ENCODE results near the gene PABPC4L. TPM values are rescaled to one million over a fixed set of nuclear protein-coding genes. Genes with fewer than 3 reads are reported as not detected.

The PABPC4L gene
- total RNA-seq, 1 experiment from 2014 or later = 2.2 TPM

GRCh38 chr4:134178706-134179105 lies 22.9 kb downstream of the PABPC4L start:
- no peaks in the 10 kb centered on the region for H3K27me3 Mint-ChIP-seq (ENCODE audit: low read depth)
- no peak overlapping the region for H4K91ac ChIP-seq (ENCODE audit: insufficient read length, low read depth, low read length)
- H3T11ph ChIP-seq (ENCODE audit: low read length) = no peak overlapping the region
- no peak overlapping the region for H3K27ac ChIP-seq (ENCODE audit: insufficient read length, low read depth, low read length)
- H3K56ac ChIP-seq (ENCODE audit: insufficient read length, low read depth, low read length) = no peak overlapping the region
- H3K4me1 ChIP-seq (ENCODE audit: insufficient read depth, low read length) = peaks cover 3% of the 10 kb centered on the region
- peaks cover 15% of the 10 kb centered on the region in 2 experiments for H3K9me3 Mint-ChIP-seq
- DNase-seq = no peak
- no peak overlapping the region for H3K27ac Mint-ChIP-seq
- no peaks in the 10 kb centered on the region for H3K9me3 ChIP-seq (ENCODE audit: control insufficient read depth, low read depth, low read length)
- H2BK15ac ChIP-seq (ENCODE audit: low read depth, low read length) = no peak overlapping the region
- H3K14ac ChIP-seq (ENCODE audit: insufficient read depth, low read length) = no peak overlapping the region
- no peaks in the 10 kb centered on the region for H3K27me3 ChIP-seq (ENCODE audit: insufficient read depth, low read length)
- H3K4me3 Mint-ChIP-seq = no peak overlapping the region
- no peak overlapping the region for H3K4me2 ChIP-seq (ENCODE audit: insufficient read depth, insufficient read length, low read length)
- H2BK20ac ChIP-seq (ENCODE audit: low read depth, low read length, poor library complexity, severe bottlenecking) = no peak overlapping the region
- no peak overlapping the region for H2BK12ac ChIP-seq (ENCODE audit: insufficient read length, low read depth, low read length)
- no peak overlapping the region for H3K4ac ChIP-seq (ENCODE audit: low read depth, low read length)
- H3K79me2 ChIP-seq (ENCODE audit: insufficient read depth, low read length) = no peaks in the 10 kb centered on the region
- no peak overlapping the region for H3K23ac ChIP-seq (ENCODE audit: insufficient read length, low read depth, low read length)
- H3K79me1 ChIP-seq (ENCODE audit: insufficient read depth, low read depth, low read length, poor library complexity, severe bottlenecking) = no peaks in the 10 kb centered on the region
- H4K20me1 ChIP-seq (ENCODE audit: control insufficient read depth, insufficient read depth, insufficient read length) = no peaks in the 10 kb centered on the region
- no peaks in the 10 kb centered on the region for H3K23me2 ChIP-seq (ENCODE audit: insufficient read length, low read depth, low read length, poor library complexity, severe bottlenecking)
- H2BK120ac ChIP-seq (ENCODE audit: low read depth, low read length, poor library complexity, severe bottlenecking) = no peak overlapping the region
- no peak overlapping the region for H2AFZ ChIP-seq (ENCODE audit: low read length)
- no peak for TF ChIP-seq CTCF (conservative IDR thresholded peaks at IDR 0.05)
- H3K18ac ChIP-seq (ENCODE audit: insufficient read length, low read depth, low read length) = no peak overlapping the region
- no peak overlapping the region for H4K8ac ChIP-seq (replicated peaks; ENCODE audit: insufficient read length, low read depth, low read length)
- H3K9ac ChIP-seq (ENCODE audit: extremely low read depth, insufficient read length, low read length) = no peak overlapping the region
- peaks cover 14 to 17% of the 10 kb centered on the region in 2 experiments for H3K4me1 Mint-ChIP-seq
- no peak overlapping the region for H2BK5ac ChIP-seq (ENCODE audit: insufficient read length, low read length)
- H3K36me3 Mint-ChIP-seq (ENCODE audit: insufficient read depth in 1 of 3, low read depth in 3 of 3) = peaks cover 0 to 12% (median under 1%) of the 10 kb centered on the region in 3 experiments; a peak in 4 of 7 replicates
- H4K5ac ChIP-seq (ENCODE audit: insufficient read length, low read depth, low read length) = no peak overlapping the region
- H2AK5ac ChIP-seq (ENCODE audit: insufficient read length, low read length) = no peak overlapping the region
